Type B pancreatic cell (in vitro differentiated cells): ENCODE data around the gene HNRNPLL. TPM values are rescaled to one million over a fixed set of nuclear protein-coding genes. Genes with fewer than 3 reads are reported as not detected.

Source experiments
- DNase-seq: peaks from one replicate; pipeline ENCODE4 v3.0.0; 2021; ENCODE audit warnings: mixed read lengths; ENCODE audit not compliant: unreplicated experiment; ENCODE audit errors: extremely low spot score
- H3K27ac Mint-ChIP-seq: 2 replicates; pipeline ENCODE4 v1.8.0; 2021; ENCODE audit warnings: mild to moderate bottlenecking, mixed read lengths
- H3K27me3 Mint-ChIP-seq: 2 replicates; pipeline ENCODE4 v1.8.0; 2021; ENCODE audit warnings: mixed read lengths
- H3K36me3 Mint-ChIP-seq: 2 replicates; pipeline ENCODE4 v1.8.0; 2021; ENCODE audit warnings: mixed read lengths
- H3K4me1 Mint-ChIP-seq: one replicate; pipeline ENCODE4 v1.8.0; 2021; ENCODE audit warnings: mixed read lengths; ENCODE audit not compliant: unreplicated experiment
- H3K4me3 Mint-ChIP-seq: 2 replicates; pipeline ENCODE4 v1.8.0; 2021; ENCODE audit warnings: mild to moderate bottlenecking, mixed read lengths
- H3K9me3 Mint-ChIP-seq: 2 replicates; pipeline ENCODE4 v1.8.0; 2021; ENCODE audit warnings: mixed read lengths
- CTCF ChIP-seq: fragments of 200-600 bp; sonication (generic); conservative IDR thresholded peaks from 2 replicates; pipeline ENCODE4 v1.5.0; 2021; ENCODE audit warnings: antibody characterized with exemption, mild to moderate bottlenecking
- total RNA-seq: library from RNA; stranded (reverse); gene quantifications from 2 replicates; pipeline ENCODE4 v1.2.1, GENCODE V29; 2021; ENCODE audit warnings: low replicate concordance

The HNRNPLL gene
- total RNA-seq, 1 donor from 2014 or later: 72.3 TPM

GRCh38 chr2:38574278-38574677 is 28.4 kb downstream of the HNRNPLL start:
- no peaks in the 10 kb centered on the region for H3K9me3 Mint-ChIP-seq

GRCh38 chr2:38572167-38572566 is 30.6 kb downstream of the HNRNPLL start:
- no peak for TF ChIP-seq CTCF
- no peak for DNase-seq
- no peaks in the 10 kb centered on the region for H3K27me3 Mint-ChIP-seq
- no peak overlapping the region for H3K27ac Mint-ChIP-seq
- H3K4me3 Mint-ChIP-seq: no peak overlapping the region
- H3K36me3 Mint-ChIP-seq: peaks cover 15% of the 10 kb centered on the region
- no peaks in the 10 kb centered on the region for H3K4me1 Mint-ChIP-seq
- H3K9me3 Mint-ChIP-seq: no peaks in the 10 kb centered on the region

More at GRCh38 chr2:38574278-38574677, 28.4 kb downstream of the HNRNPLL start:
- peaks cover 22% of the 10 kb centered on the region for H3K36me3 Mint-ChIP-seq
- no peaks in the 10 kb centered on the region for H3K4me1 Mint-ChIP-seq
- no peak overlapping the region for H3K4me3 Mint-ChIP-seq
- DNase-seq: no peak
- no peak for TF ChIP-seq CTCF
- no peaks in the 10 kb centered on the region for H3K27me3 Mint-ChIP-seq
- H3K27ac Mint-ChIP-seq: no peak overlapping the region

- no peak overlapping the region for H3K4me3 Mint-ChIP-seq
- no peaks in the 10 kb centered on the region for H3K9me3 Mint-ChIP-seq
- no peak overlapping the region for H3K27ac Mint-ChIP-seq
- TF ChIP-seq CTCF: no peak
- H3K36me3 Mint-ChIP-seq: peaks cover 10% of the 10 kb centered on the region
- no peaks in the 10 kb centered on the region for H3K4me1 Mint-ChIP-seq
- DNase-seq: no peak
- H3K27me3 Mint-ChIP-seq: no peaks in the 10 kb centered on the region
These were observed 31.5 kb downstream of the HNRNPLL start for GRCh38 chr2:38571193-38571592.

GRCh38 chr2:38568724-38569436 is 33.8 kb downstream of the HNRNPLL start:
- Mint-ChIP-seq H3K27me3 (no peaks in the 10 kb centered on the region), H3K4me3 (no peak overlapping the region), H3K36me3 (peaks cover 13% of the 10 kb centered on the region), H3K27ac (no peak overlapping the region), H3K9me3 (no peaks in the 10 kb centered on the region), H3K4me1 (no peaks in the 10 kb centered on the region)
- no peak for DNase-seq
- no peak for TF ChIP-seq CTCF

GRCh38 chr2:38565333-38565732 is 37.4 kb downstream of the HNRNPLL start:
- peaks cover 17% of the 10 kb centered on the region for H3K36me3 Mint-ChIP-seq
- no peak overlapping the region for H3K27ac Mint-ChIP-seq
- no peak for DNase-seq
- H3K27me3 Mint-ChIP-seq: no peaks in the 10 kb centered on the region
- TF ChIP-seq CTCF: no peak
- no peak overlapping the region for H3K4me3 Mint-ChIP-seq
- no peaks in the 10 kb centered on the region for H3K9me3 Mint-ChIP-seq
- H3K4me1 Mint-ChIP-seq: no peaks in the 10 kb centered on the region
